Memory B cell (primary cell): ENCODE results near the gene PRDM16.

Source experiments
- ATAC-seq: fragments of 150-1000 bp; cut with Tn5 transposase; 2 replicates; pipeline ENCODE4 v1.10.0; 2021; ENCODE audit warnings: low read depth, mild to moderate bottlenecking, moderate library complexity
- DNase-seq, 2 donors: peaks; one replicate each; pipeline ENCODE4 v3.0.0; 2022; ENCODE audit warnings: low spot score in 2 of 2
- H3K27ac Mint-ChIP-seq: one replicate; pipeline ENCODE4 v1.8.0; 2022; ENCODE audit warnings: mild to moderate bottlenecking, moderate library complexity, mixed read lengths
- H3K27me3 Mint-ChIP-seq: one replicate; pipeline ENCODE4 v1.8.0; 2022; ENCODE audit warnings: mixed read lengths
- H3K36me3 Mint-ChIP-seq: one replicate; pipeline ENCODE4 v1.8.0; 2022; ENCODE audit warnings: mild to moderate bottlenecking, mixed read lengths
- H3K4me1 Mint-ChIP-seq: one replicate; pipeline ENCODE4 v1.8.0; 2022; ENCODE audit warnings: mixed read lengths
- H3K4me3 Mint-ChIP-seq: one replicate; pipeline ENCODE4 v1.8.0; 2022; ENCODE audit warnings: mild to moderate bottlenecking, moderate library complexity, mixed read lengths
- H3K9me3 Mint-ChIP-seq: one replicate; pipeline ENCODE4 v1.8.0; 2022; ENCODE audit warnings: mixed read lengths

PRDM16 gene

GRCh38 chr1:3323021-3323795 lies 254.2 kb downstream of the PRDM16 start:
- Mint-ChIP-seq H3K27ac (no peak overlapping the region), H3K4me1 (peaks cover 3% of the 10 kb centered on the region), H3K36me3 (no peaks in the 10 kb centered on the region), H3K9me3 (no peaks in the 10 kb centered on the region), H3K4me3 (no peak overlapping the region), H3K27me3 (peaks cover 8% of the 10 kb centered on the region)
- DNase-seq (no peak), ATAC-seq (no peak)

DNA sequence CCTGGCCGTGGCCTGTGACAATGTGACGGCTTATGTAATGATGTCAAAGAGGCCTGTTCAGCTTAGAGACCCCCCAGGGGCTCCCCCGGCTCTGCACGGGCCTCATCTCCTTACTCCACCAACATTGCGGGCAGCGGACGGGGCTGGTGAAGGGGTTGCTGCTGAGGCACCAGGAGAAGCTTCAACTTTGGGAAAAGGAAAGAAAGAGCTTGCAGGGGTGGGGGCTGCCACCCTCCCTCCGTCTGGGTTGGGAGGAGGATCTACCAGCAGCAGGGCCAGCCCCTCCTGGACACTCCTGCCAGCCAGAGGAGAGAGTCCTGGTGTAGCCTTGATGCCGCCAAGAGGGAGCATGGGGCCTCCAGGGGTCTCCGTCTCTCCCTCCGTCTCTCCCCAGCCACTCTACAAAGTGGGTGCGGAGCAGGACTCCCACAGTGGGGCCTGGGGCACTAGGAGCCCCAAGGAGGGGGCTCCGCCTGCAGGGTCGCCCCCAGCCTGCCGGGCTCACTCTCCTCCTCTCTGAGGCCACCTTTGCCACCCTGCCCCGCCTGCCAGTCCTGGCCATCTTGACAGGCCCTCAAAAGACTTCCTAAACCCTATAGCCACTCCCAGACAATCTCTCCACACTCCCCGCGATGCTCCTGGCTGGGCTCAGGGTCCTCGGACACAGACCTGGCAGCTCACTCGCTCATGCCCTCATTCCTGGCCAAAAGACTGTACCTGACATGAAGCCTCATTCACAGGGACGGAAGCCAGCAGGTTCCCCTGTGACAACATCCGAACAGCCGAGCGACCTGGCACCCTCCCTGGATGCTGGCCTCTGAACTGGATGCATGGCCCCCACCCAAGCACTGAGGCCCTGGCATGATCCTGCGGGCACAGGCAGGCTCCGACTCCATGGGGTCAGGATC lies 255.0 kb downstream of the PRDM16 start:
- DNase-seq (no peak), ATAC-seq (no peak)
- Mint-ChIP-seq H3K9me3 (no peaks in the 10 kb centered on the region), H3K36me3 (no peaks in the 10 kb centered on the region), H3K4me1 (peaks cover 3% of the 10 kb centered on the region), H3K4me3 (no peak overlapping the region), H3K27me3 (peaks cover 9% of the 10 kb centered on the region), H3K27ac (no peak overlapping the region)

DNA sequence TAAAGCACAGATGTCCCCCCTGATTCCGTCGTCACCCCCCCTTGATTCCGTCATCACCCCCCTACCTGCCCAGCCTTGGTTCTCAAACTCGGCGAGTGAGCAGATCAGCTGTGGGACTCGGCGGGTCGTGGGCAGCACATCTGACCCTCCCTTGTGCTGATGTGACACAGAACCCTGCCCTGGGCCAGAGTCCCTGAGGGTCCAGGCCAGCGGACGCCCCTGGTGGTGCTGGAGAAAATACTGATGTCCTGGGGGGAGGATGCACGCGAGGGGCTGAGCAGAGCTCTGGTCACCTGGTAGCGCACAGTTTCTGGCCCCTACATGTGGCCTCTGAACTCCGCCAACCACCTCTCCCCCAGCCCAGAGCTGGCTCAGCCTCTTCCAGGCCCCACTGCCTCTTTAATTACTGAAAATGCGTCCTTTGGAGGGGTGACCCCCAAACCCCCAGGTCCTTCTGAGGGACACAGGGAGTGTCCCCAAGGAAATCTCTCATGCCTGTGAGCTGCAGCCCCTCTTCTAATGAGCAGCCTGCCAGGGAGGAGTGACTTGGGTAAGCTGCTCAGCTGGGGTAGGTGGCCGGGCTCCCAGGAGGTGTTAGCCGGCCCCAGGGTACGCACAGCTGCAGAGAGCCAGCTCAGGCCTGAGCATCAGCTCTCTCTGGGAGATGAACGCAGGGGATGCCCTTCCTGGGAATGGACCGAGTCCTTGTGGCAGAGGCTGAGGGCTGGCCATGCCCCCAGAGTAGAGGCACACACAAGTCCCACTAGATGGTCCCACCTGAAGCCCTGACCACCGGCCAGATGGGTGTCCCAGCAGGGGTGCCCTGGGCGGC lies 255.9 kb downstream of the PRDM16 start:
- no peaks in the 10 kb centered on the region for H3K36me3 Mint-ChIP-seq
- no peak for ATAC-seq

GRCh38 chr1:3326516-3327388 lies 257.7 kb downstream of the PRDM16 start:
- Mint-ChIP-seq H3K4me1 (no peaks in the 10 kb centered on the region), H3K9me3 (no peaks in the 10 kb centered on the region), H3K27ac (no peak overlapping the region), H3K36me3 (no peaks in the 10 kb centered on the region), H3K27me3 (peaks cover 13% of the 10 kb centered on the region), H3K4me3 (no peak overlapping the region)
- no peak for DNase-seq
- ATAC-seq, result no peak

More for the DNA sequence above, 255.9 kb downstream of the PRDM16 start:
- H3K9me3 Mint-ChIP-seq, result no peaks in the 10 kb centered on the region
- no peak for DNase-seq
- H3K27me3 Mint-ChIP-seq, result peaks cover 13% of the 10 kb centered on the region
- H3K4me3 Mint-ChIP-seq, result no peak overlapping the region
- H3K4me1 Mint-ChIP-seq, result peaks cover 3% of the 10 kb centered on the region
- H3K27ac Mint-ChIP-seq, result no peak overlapping the region

- no peaks in the 10 kb centered on the region for H3K4me1 Mint-ChIP-seq
- DNase-seq, result no peak
- no peak for ATAC-seq
- no peaks in the 10 kb centered on the region for H3K36me3 Mint-ChIP-seq
- H3K27me3 Mint-ChIP-seq, result peaks cover 15% of the 10 kb centered on the region
- no peaks in the 10 kb centered on the region for H3K9me3 Mint-ChIP-seq
- H3K27ac Mint-ChIP-seq, result no peak overlapping the region
- no peak overlapping the region for H3K4me3 Mint-ChIP-seq
Measured at GRCh38 chr1:3327389-3327702, 258.3 kb downstream of the PRDM16 start.

DNA sequence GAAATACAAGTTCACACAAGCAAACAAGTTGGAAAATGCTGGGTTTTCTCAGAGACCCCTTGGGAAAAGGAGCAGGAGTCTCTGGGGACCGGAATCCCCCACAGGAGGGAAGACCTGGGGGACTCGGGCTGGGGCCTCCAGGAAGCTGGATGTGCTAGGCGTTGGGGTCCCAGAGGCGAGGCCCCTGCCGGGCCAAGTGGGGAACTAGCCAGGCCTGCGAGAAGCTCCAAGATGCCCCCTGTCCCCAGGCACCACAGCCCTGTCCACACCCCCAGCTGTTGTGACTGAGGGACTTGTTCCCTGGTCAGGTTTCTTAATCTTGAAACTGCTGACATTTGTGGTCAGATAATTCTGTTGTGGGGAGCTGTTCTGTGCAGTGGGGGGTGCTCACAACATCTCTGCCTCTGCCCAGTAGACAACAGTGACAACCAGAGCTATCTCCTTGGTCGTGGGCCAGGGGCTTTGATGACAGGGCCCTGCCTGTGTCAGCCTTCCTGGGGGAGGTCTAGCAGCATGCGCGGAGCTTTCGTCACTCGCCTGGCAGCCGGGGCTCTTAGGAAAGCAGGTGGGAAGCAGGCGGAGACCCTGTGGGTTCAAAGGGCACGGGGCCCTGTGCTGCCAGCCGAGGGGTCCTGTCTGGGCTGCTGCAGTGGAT lies 259.1 kb downstream of the PRDM16 start:
- Mint-ChIP-seq H3K27ac (no peak overlapping the region), H3K36me3 (no peaks in the 10 kb centered on the region), H3K4me3 (no peak overlapping the region)

GRCh38 chr1:3329640-3330281 lies 260.8 kb downstream of the PRDM16 start:
- Mint-ChIP-seq H3K36me3 (no peaks in the 10 kb centered on the region), H3K27ac (no peak overlapping the region), H3K4me1 (no peaks in the 10 kb centered on the region), H3K9me3 (no peaks in the 10 kb centered on the region), H3K4me3 (no peak overlapping the region), H3K27me3 (peaks cover 18% of the 10 kb centered on the region)
- ATAC-seq (no peak), DNase-seq (no peak)

More for the DNA sequence above, 259.1 kb downstream of the PRDM16 start:
- no peak for DNase-seq
- Mint-ChIP-seq H3K9me3 (no peaks in the 10 kb centered on the region), H3K4me1 (no peaks in the 10 kb centered on the region), H3K27me3 (peaks cover 19% of the 10 kb centered on the region)
- no peak for ATAC-seq

DNA sequence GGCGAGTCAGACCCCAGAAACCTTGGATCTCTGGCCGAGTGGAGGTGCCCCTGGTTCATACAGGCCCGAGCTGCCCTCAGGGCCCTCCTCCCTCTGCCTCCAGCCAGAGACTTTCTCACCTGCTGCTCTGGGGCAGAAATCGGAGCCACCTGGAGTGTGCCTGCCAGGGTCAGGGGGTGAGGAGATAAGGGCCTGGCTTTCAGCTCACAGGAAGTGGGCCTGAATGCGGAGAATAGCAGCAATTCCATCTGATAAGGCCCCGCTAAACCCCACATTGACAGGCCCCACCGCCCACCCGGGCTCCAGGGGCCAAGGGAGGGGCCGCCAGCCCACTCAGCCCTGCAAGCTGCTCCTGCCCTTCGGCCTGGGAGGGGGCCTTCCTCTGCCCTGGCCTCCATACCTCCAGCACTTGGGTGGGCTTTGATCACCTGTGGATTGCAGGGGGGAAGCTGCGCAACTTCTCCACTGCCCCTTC lies 261.8 kb downstream of the PRDM16 start:
- DNase-seq (no peak), ATAC-seq (no peak)
- Mint-ChIP-seq H3K4me3 (no peak overlapping the region), H3K27me3 (peaks cover 18% of the 10 kb centered on the region), H3K9me3 (no peaks in the 10 kb centered on the region), H3K4me1 (no peaks in the 10 kb centered on the region), H3K27ac (no peak overlapping the region), H3K36me3 (no peaks in the 10 kb centered on the region)

- ATAC-seq, result no peak
- H3K27ac Mint-ChIP-seq, result no peak overlapping the region
- H3K4me1 Mint-ChIP-seq, result no peaks in the 10 kb centered on the region
- no peak overlapping the region for H3K4me3 Mint-ChIP-seq
- no peaks in the 10 kb centered on the region for H3K36me3 Mint-ChIP-seq
- H3K27me3 Mint-ChIP-seq, result peaks cover 15% of the 10 kb centered on the region
- DNase-seq, result no peak
- H3K9me3 Mint-ChIP-seq, result no peaks in the 10 kb centered on the region
Measured at GRCh38 chr1:3331564-3331963, 262.6 kb downstream of the PRDM16 start.

GRCh38 chr1:3332043-3332442 lies 263.0 kb downstream of the PRDM16 start:
- ATAC-seq (no peak), DNase-seq (no peak)
- Mint-ChIP-seq H3K9me3 (no peaks in the 10 kb centered on the region), H3K36me3 (no peaks in the 10 kb centered on the region), H3K4me3 (no peak overlapping the region), H3K27ac (no peak overlapping the region), H3K4me1 (no peaks in the 10 kb centered on the region), H3K27me3 (peaks cover 13% of the 10 kb centered on the region)

- DNase-seq (no peak), ATAC-seq (no peak)
- Mint-ChIP-seq H3K36me3 (no peaks in the 10 kb centered on the region), H3K9me3 (no peaks in the 10 kb centered on the region), H3K4me1 (no peaks in the 10 kb centered on the region), H3K27me3 (peaks cover 12% of the 10 kb centered on the region), H3K4me3 (no peak overlapping the region), H3K27ac (no peak overlapping the region)
Measured at GRCh38 chr1:3332662-3333061, 263.7 kb downstream of the PRDM16 start.

- H3K4me3 Mint-ChIP-seq, result no peak overlapping the region
- no peaks in the 10 kb centered on the region for H3K36me3 Mint-ChIP-seq
- ATAC-seq, result no peak
- H3K9me3 Mint-ChIP-seq, result no peaks in the 10 kb centered on the region
- DNase-seq, result no peak
- H3K27me3 Mint-ChIP-seq, result peaks cover 12% of the 10 kb centered on the region
- no peaks in the 10 kb centered on the region for H3K4me1 Mint-ChIP-seq
- H3K27ac Mint-ChIP-seq, result no peak overlapping the region
Measured at GRCh38 chr1:3333903-3334302, 264.9 kb downstream of the PRDM16 start.
